Endothelial cell (in vitro differentiated cells): Measurements from ENCODE around the gene LPIN1. TPM values are rescaled to one million over a fixed set of nuclear protein-coding genes. Genes with fewer than 3 reads are reported as not detected.
"Not testable (repeated sequence)": the region's sequence is repeated elsewhere in the genome, so short reads cannot be mapped to it uniquely, and the experiment has no call there.

Experiments
- DNase-seq: peaks from one replicate; pipeline ENCODE4 v3.0.0; 2021; ENCODE audit warnings: low spot score
- H3K27ac Mint-ChIP-seq: one replicate; pipeline ENCODE4 v1.8.0; 2021; ENCODE audit warnings: mixed read lengths, inconsistent platforms; ENCODE audit not compliant: unreplicated experiment
- H3K27me3 Mint-ChIP-seq: one replicate; pipeline ENCODE4 v1.8.0; 2021; ENCODE audit warnings: mild to moderate bottlenecking, moderate library complexity, mixed read lengths, inconsistent platforms; ENCODE audit not compliant: unreplicated experiment
- H3K36me3 Mint-ChIP-seq: one replicate; pipeline ENCODE4 v1.8.0; 2021; ENCODE audit warnings: mild to moderate bottlenecking, low read depth, mixed read lengths, inconsistent platforms; ENCODE audit not compliant: unreplicated experiment
- H3K4me1 Mint-ChIP-seq: one replicate; pipeline ENCODE4 v1.8.0; 2021; ENCODE audit warnings: mild to moderate bottlenecking, mixed read lengths, inconsistent platforms; ENCODE audit not compliant: unreplicated experiment
- H3K4me3 Mint-ChIP-seq: one replicate; pipeline ENCODE4 v1.8.0; 2021; ENCODE audit warnings: mild to moderate bottlenecking, mixed read lengths, inconsistent platforms; ENCODE audit not compliant: unreplicated experiment
- H3K9me3 Mint-ChIP-seq: one replicate; pipeline ENCODE4 v1.8.0; 2021; ENCODE audit warnings: mixed read lengths, inconsistent platforms; ENCODE audit not compliant: unreplicated experiment
- total RNA-seq: library from RNA; stranded (reverse); fragmentation: NEBNext Ultra II Directional; extraction: Animal tissue kit (Norgen Biotek cat#: 25700); gene quantifications from one replicate; pipeline ENCODE4 v1.2.1, GENCODE V29; 2021; ENCODE audit not compliant: unreplicated experiment
- TF ChIP-seq, protein P1 (sequence below): fragments of 200-600 bp; sonication (generic); IDR thresholded peaks from one replicate; pipeline ENCODE4 v1.5.0; 2021; ENCODE audit warnings: antibody characterized with exemption; ENCODE audit not compliant: unreplicated experiment

The LPIN1 gene
- total RNA-seq, 1 donor from 2014 or later, result 16.4 TPM

DNA sequence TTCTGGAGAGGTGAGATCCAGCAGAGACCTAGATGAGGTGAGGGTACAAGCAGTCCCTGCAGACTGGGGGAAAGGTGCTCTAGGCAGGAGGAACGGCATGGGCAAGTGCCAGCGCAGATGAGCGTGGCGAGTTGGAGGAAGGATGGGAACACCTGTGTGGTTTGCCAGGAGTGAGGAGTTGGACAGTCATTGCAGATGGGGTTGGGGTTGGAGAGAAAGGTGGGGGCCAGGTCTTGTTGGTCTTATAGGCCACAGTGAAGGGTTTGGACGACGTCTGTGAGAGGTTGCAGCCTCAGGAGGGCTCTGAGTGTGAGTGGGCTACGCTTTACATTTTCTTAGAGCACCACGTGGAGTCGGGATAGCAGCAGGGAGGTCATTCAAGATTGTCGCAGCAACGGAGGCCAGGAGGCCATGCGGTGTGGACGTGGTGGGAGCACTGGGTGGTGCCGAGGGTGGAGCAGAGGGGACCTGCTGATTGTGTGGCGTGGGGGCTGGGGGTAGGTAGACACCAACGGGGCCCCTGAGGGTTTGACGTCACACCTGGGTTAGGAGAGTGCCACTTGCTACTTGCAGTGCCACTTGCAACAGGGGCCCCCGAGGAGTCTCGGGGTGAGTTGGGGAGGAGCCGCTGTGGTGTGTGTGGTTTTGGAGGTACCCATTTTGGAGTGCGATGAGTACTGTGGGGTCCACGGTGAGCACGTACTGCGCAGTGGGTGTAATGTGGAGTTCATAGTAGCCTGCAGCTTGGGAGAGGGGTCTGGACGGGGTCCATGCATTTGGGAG lies 66.2 kb downstream of the LPIN1 start:
- Mint-ChIP-seq H3K4me3 (no peak overlapping the region), H3K27ac (no peak overlapping the region), H3K4me1 (no peaks in the 10 kb centered on the region), H3K36me3 (peaks cover 56% of the 10 kb centered on the region), H3K9me3 (peaks cover 4% of the 10 kb centered on the region), H3K27me3 (peaks cover 4% of the 10 kb centered on the region)
- TF ChIP-seq, protein P1, sequence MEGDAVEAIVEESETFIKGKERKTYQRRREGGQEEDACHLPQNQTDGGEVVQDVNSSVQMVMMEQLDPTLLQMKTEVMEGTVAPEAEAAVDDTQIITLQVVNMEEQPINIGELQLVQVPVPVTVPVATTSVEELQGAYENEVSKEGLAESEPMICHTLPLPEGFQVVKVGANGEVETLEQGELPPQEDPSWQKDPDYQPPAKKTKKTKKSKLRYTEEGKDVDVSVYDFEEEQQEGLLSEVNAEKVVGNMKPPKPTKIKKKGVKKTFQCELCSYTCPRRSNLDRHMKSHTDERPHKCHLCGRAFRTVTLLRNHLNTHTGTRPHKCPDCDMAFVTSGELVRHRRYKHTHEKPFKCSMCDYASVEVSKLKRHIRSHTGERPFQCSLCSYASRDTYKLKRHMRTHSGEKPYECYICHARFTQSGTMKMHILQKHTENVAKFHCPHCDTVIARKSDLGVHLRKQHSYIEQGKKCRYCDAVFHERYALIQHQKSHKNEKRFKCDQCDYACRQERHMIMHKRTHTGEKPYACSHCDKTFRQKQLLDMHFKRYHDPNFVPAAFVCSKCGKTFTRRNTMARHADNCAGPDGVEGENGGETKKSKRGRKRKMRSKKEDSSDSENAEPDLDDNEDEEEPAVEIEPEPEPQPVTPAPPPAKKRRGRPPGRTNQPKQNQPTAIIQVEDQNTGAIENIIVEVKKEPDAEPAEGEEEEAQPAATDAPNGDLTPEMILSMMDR, result no peak
- no peak for DNase-seq

GRCh38 chr2:11813345-11813744 lies 66.9 kb downstream of the LPIN1 start:
- not testable (repeated sequence) for DNase-seq, H3K9me3 Mint-ChIP-seq, H3K4me1 Mint-ChIP-seq, H3K27ac Mint-ChIP-seq, H3K27me3 Mint-ChIP-seq, H3K4me3 Mint-ChIP-seq
- peaks cover 53% of the 10 kb centered on the region for H3K36me3 Mint-ChIP-seq

DNA sequence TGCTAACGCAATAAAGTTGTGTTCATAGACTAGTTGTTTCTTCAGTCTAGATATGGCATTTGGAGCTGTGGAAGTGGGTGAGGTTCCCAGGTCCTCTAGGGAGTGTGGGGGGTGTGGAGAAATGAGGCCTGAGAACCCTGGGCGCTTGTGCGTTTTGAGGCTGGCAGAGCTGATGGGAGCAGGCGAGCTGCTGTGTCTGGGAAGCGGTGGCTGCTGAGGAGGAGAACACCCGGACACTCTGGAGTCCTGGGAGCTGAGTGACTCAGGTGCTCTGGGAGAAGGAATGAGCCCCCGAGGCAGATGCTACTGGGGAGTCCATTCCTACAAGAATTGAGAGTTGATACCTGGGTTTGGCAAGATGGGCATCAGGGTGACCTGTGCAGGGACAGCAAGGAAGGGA lies 67.5 kb downstream of the LPIN1 start:
- Mint-ChIP-seq H3K9me3 (peaks cover 4% of the 10 kb centered on the region), H3K27ac (no peak overlapping the region), H3K4me3 (no peak overlapping the region), H3K4me1 (no peaks in the 10 kb centered on the region), H3K27me3 (peaks cover 5% of the 10 kb centered on the region), H3K36me3 (peaks cover 48% of the 10 kb centered on the region)
- DNase-seq, result no peak
- TF ChIP-seq, protein P1, result no peak

- H3K27ac Mint-ChIP-seq, result no peak overlapping the region
- peaks cover 4% of the 10 kb centered on the region for H3K9me3 Mint-ChIP-seq
- peaks cover 42% of the 10 kb centered on the region for H3K36me3 Mint-ChIP-seq
- TF ChIP-seq, protein P1, result no peak
- peaks cover 4% of the 10 kb centered on the region for H3K27me3 Mint-ChIP-seq
- H3K4me3 Mint-ChIP-seq, result peak overlapping the region; percentile 59
- H3K4me1 Mint-ChIP-seq, result no peaks in the 10 kb centered on the region
- no peak for DNase-seq
Measured at GRCh38 chr2:11814979-11815510, 68.6 kb downstream of the LPIN1 start.

- H3K9me3 Mint-ChIP-seq, H3K4me1 Mint-ChIP-seq, DNase-seq, H3K27me3 Mint-ChIP-seq, H3K27ac Mint-ChIP-seq: not testable (repeated sequence)
- peak overlapping the region; percentile 59 for H3K4me3 Mint-ChIP-seq
- H3K36me3 Mint-ChIP-seq, result peaks cover 48% of the 10 kb centered on the region
Measured at GRCh38 chr2:11816935-11817334, 70.5 kb downstream of the LPIN1 start.

GRCh38 chr2:11819235-11819729 lies 72.8 kb downstream of the LPIN1 start:
- no peaks in the 10 kb centered on the region for H3K4me1 Mint-ChIP-seq
- no peak overlapping the region for H3K4me3 Mint-ChIP-seq
- peaks cover 45% of the 10 kb centered on the region for H3K36me3 Mint-ChIP-seq

More at GRCh38 chr2:11819235-11819729, 72.8 kb downstream of the LPIN1 start:
- Mint-ChIP-seq H3K9me3 (no peaks in the 10 kb centered on the region), H3K27me3 (peaks cover 4% of the 10 kb centered on the region), H3K27ac (no peak overlapping the region)
- no peak for DNase-seq
- TF ChIP-seq, protein P1, result no peak
